Astrocyte of the spinal cord (primary cell): Measurements from ENCODE around the gene RHOD.

ENCODE experiments used
- DNase-seq: peaks from one replicate; pipeline ENCODE4 v3.0.0; 2011; ENCODE audit warnings: low read depth, low spot score
- H3K4me3 ChIP-seq: 2 replicates; pipeline ENCODE4 v1.5.1; 2011; ENCODE audit warnings: low read depth, mild to moderate bottlenecking, low read length, moderate library complexity
- in situ Hi-C: cut with HindIII; loops from 2 replicates; pipeline ENCODE4 v1.10.0; 2017; ENCODE audit warnings: low sequenced_read_pairs
- TF ChIP-seq, protein P1 (sequence below): IDR thresholded peaks from 2 replicates; pipeline ENCODE4 v1.5.1; 2012; ENCODE audit warnings: low read depth, mild to moderate bottlenecking, low read length, inconsistent platforms

Gene RHOD

DNA sequence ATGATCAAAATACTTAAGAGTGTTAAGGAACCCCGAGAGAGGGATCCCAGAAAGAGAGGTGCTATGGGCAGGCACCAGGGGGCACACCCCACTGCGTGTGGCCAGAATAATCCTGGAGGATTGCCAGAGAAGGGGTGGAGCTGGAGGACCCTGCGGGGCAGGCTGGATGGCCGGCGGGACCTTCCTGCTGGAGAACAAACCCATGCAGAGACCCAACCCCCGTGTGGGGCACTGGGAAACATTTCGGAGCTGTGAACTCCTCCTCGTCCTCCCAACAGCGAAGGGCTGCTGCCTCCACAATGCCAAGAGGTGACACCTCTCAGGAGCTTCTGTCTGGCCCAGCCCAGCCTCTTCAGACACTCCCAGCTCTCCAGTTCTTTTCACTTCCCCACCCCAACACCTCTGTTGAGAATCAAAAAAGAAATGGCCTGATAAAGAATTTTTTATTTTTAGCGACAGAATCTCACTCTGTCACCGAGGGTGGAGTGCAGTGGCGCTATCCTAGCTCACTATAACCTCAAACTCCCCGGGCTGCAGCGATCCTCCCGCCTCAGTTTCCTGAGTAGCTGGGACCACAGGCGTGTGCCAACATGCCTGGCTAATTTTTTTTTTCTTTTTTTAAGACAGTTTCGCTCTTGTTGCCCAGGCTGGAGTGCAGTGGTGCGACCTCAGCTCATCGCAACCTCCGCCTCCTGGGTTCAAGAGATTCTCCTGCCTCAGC lies 25.6 kb downstream of the RHOD start:
- no peak for DNase-seq
- in situ Hi-C loops, result no loop called here
- no peak overlapping the region for H3K4me3 ChIP-seq
- TF ChIP-seq, protein P1, sequence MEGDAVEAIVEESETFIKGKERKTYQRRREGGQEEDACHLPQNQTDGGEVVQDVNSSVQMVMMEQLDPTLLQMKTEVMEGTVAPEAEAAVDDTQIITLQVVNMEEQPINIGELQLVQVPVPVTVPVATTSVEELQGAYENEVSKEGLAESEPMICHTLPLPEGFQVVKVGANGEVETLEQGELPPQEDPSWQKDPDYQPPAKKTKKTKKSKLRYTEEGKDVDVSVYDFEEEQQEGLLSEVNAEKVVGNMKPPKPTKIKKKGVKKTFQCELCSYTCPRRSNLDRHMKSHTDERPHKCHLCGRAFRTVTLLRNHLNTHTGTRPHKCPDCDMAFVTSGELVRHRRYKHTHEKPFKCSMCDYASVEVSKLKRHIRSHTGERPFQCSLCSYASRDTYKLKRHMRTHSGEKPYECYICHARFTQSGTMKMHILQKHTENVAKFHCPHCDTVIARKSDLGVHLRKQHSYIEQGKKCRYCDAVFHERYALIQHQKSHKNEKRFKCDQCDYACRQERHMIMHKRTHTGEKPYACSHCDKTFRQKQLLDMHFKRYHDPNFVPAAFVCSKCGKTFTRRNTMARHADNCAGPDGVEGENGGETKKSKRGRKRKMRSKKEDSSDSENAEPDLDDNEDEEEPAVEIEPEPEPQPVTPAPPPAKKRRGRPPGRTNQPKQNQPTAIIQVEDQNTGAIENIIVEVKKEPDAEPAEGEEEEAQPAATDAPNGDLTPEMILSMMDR, result no peak

DNA sequence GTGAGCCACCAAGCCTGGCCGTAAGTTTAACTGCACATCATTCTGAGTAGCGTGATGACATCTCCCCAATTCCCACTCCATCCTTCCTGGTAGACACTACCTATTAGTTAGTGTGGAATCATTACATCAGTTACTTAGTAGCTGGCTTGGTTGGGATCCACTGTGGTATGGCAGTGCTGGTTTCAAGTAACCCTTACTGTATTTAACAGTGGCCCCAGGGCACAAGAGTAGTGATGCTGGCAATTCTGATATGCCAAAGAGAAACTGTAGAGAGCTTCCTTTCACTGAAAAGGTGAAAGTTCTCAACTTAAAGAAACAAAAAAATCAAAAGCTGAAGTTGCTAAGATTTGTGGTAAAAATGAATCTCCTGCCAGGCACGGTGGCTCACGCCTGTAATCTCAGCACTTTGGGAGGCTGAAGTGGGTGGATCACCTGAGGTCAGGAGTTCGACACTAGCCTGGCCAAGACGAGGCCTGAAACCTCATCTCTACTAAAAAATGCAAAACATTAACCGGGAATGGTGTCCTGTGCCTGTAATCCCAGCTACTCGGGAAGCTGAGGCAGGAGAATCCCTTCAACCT lies 27.2 kb downstream of the RHOD start:
- TF ChIP-seq, protein P1, result no peak
- in situ Hi-C loops, result no loop called here
- no peak for DNase-seq
- H3K4me3 ChIP-seq, result no peak overlapping the region

DNA sequence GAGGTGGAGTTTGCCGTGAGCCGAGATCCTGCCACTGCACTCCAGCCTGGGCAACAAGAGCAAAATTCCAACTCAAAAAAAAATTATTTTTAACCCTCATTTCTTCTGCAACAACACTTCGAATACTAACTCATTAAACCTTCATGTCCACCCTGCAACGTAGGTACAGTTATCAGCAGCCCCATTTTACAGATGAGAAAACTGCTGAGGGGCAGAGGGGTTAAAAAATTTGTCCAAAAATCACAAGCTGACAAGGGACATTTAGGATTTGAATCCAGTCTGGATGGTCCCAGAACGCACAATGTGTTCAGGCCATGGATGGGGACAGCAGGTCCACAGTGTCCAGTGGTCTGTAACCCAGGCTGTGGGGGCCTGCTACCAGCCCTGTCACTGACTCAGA lies 29.0 kb downstream of the RHOD start:
- in situ Hi-C loops, result no loop called here
- TF ChIP-seq, protein P1, result no peak
- no peak for DNase-seq
- H3K4me3 ChIP-seq, result no peak overlapping the region

DNA sequence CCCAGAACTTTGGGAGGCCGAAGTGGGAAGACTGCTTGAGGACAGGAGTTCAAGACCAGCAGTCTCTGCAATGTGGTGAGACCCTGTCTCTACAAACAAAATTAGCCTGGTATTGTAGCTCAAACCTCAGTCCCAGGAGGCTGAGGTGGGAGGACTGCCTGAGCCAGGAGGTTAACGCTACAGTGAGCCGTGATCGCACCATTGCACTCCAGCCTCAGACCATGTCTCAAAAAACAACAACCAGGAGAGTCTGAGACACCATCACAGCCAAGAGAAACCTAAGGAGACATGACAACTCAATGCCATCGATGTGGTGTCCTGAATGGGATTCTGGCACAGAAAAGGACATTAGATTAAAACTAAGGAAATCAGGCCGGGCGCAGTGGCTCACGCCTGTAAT lies 34.1 kb downstream of the RHOD start:
- TF ChIP-seq, protein P1, result no peak
- in situ Hi-C loops, result no loop called here
- no peak for DNase-seq
- H3K4me3 ChIP-seq, result no peak overlapping the region

DNA sequence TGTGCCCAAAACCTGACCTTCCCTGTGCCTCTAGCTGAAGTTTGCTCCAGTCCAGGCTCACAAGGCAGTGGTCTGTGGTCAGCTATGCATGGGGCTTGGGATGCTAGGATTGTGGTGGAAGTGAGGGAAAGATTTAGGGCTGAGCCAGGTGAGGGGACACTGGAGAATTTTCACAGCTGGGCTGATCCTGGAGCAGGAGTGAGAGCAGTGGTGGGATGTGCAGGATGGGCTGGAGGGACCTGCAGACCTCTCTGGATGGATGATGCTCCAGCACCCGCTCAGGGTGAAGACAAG lies 38.5 kb downstream of the RHOD start:
- in situ Hi-C loops, result no loop called here

DNA sequence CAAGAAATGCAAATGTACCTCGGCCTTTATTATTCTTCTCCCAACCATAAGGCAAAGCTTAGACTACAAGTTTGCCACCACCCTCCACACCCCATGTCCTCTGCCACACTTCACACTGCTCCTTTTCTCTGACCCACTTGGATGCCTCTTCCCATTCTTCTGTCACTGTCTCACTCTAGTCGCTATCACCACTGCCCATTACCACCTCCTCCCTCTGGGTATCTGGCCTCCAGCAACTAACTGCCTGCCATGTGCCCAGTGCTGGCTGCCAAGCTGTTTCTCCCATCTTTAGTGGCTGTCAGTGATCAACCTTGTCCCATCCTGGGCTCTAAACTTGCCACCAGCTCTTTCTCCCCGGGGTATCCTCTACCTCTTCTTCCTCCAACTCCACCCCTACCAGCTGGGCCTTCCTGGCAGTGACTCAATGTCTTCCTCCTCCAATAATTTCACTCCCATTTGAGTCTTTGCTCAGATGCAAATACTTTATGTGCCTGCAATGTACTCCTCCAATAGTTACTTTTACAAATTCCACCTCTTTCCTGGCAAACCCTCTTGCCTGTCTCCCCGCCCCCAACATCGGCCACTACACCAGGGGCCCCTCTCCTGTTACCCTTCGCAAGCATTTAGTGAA lies 42.3 kb downstream of the RHOD start:
- DNase-seq, result no peak
- no peak overlapping the region for H3K4me3 ChIP-seq
- TF ChIP-seq, protein P1, result no peak
- in situ Hi-C loops, result no loop called here

More for the DNA sequence above, 38.5 kb downstream of the RHOD start:
- H3K4me3 ChIP-seq, result no peak overlapping the region
- no peak for DNase-seq
- TF ChIP-seq, protein P1, result no peak
